ENCODE results near the gene TWIST1. TPM values are rescaled to one million over a fixed set of nuclear protein-coding genes. Genes with fewer than 3 reads are reported as not detected.
A peak's percentile ranks its signal among the peaks of the same experiment; 100 is the strongest.

Gene TWIST1
- total RNA-seq, 1 experiment from 2014 or later, result not detected

GRCh38 chr7:19128856-19129255 lies 11.4 kb upstream of the TWIST1 start:
- Histone ChIP-seq H3K4me3 (ENCODE audit: low read depth in 2 of 2, low read length in 2 of 2) (no peak overlapping the region), H3K36me3 (ENCODE audit: control insufficient read depth, insufficient read depth, low read length) (no peaks in the 10 kb centered on the region), H3K9me3 (ENCODE audit: control insufficient read depth, insufficient read depth, low read depth, low read length) (peaks cover 8% of the 10 kb centered on the region; the same call in 1 of the 2 replicates), H3K27ac (ENCODE audit: low read length) (no peak overlapping the region), H3K27me3 (ENCODE audit: control insufficient read depth, insufficient read depth, low read length) (no peaks in the 10 kb centered on the region), H3K4me1 (ENCODE audit: control insufficient read depth, insufficient read depth, low read length) (no peaks in the 10 kb centered on the region)
- in situ Hi-C loops (cut with HindIII; ENCODE audit: low pct_unique_long_range_greater_than_20kb, low sequenced_read_pairs), result no loop called here
- no peak for DNase-seq (ENCODE audit: low read depth, low spot score)
- no peak for ATAC-seq
- no peak for TF ChIP-seq REST (IDR thresholded peaks at IDR 0.05; ENCODE audit: insufficient read depth in 1 of 2, low read depth in 2 of 2, low read length in 1 of 2)
- no peak for TF ChIP-seq SIN3A (IDR thresholded peaks at IDR 0.05; ENCODE audit: borderline replicate concordance, insufficient read depth, low read depth, low read length)
- no peak for TF ChIP-seq TCF7L2 (IDR thresholded peaks at IDR 0.05; ENCODE audit: low read depth, low read length)
- TF ChIP-seq POLR2AphosphoS5 (IDR thresholded peaks at IDR 0.05; ENCODE audit: low read depth, low read length), result no peak
- TF ChIP-seq CTCF (IDR thresholded peaks at IDR 0.05), result no peak
- ChIA-PET CTCF (no interaction called here), POLR2A (no interaction called here)
- intact Hi-C loops (cut with micrococcal nuclease; ENCODE audit: unreplicated experiment), result loop anchor here (10.0 kb wide), 1 partner anchor 774 kb away; no protein-coding TSS in a partner anchor
- no TSS peak for BruUV-seq (replicated peaks)

- no peaks in the 10 kb centered on the region for H3K4me1 ChIP-seq (ENCODE audit: control insufficient read depth, insufficient read depth, low read length)
- CTCF ChIA-PET, result interaction anchor here (0.5 to 0.7 kb wide), 6 partner anchors 48 to 532 kb away, joined by 3 to 5 read pairs (median 3); no protein-coding TSS in a partner anchor
- DNase-seq (ENCODE audit: low read depth, low spot score), result peak; percentile 22
- intact Hi-C loops (cut with micrococcal nuclease; ENCODE audit: unreplicated experiment), result loop anchor here (1.0 to 10.0 kb wide), 3 partner anchors 530 to 767 kb away; no protein-coding TSS in a partner anchor
- in situ Hi-C loops (cut with HindIII; ENCODE audit: low pct_unique_long_range_greater_than_20kb, low sequenced_read_pairs), result no loop called here
- H3K9me3 ChIP-seq (ENCODE audit: control insufficient read depth, insufficient read depth, low read depth, low read length), result no peaks in the 10 kb centered on the region
- ATAC-seq, result no peak
- no peaks in the 10 kb centered on the region for H3K36me3 ChIP-seq (ENCODE audit: control insufficient read depth, insufficient read depth, low read length)
- no TSS peak for BruUV-seq (replicated peaks)
- POLR2A ChIA-PET, result no interaction called here
- H3K4me3 ChIP-seq (ENCODE audit: low read depth in 2 of 2, low read length in 2 of 2), result no peak overlapping the region
- peak; percentile 89; the same call in 1 of the 2 replicates for TF ChIP-seq CTCF (IDR thresholded peaks at IDR 0.05)
- TF ChIP-seq POLR2AphosphoS5 (IDR thresholded peaks at IDR 0.05; ENCODE audit: low read depth, low read length), result no peak
- H3K27ac ChIP-seq (ENCODE audit: low read length), result no peak overlapping the region; the same call in 1 of the 2 replicates
- H3K27me3 ChIP-seq (ENCODE audit: control insufficient read depth, insufficient read depth, low read length), result no peaks in the 10 kb centered on the region
Observed at GRCh38 chr7:19121977-19122588, 4.6 kb upstream of the TWIST1 start.
